Subcutaneous adipose tissue (tissue), 4 donors: ENCODE results near the gene CT45A5. TPM values are rescaled to one million over a fixed set of nuclear protein-coding genes. Genes with fewer than 3 reads are reported as not detected.
"Not testable (repeated sequence)": the region's sequence is repeated elsewhere in the genome, so short reads cannot be mapped to it uniquely, and the experiment has no call there.

Source experiments
- CTCF ChIP-seq: fragments of 450-650 bp; IDR thresholded peaks from one replicate; pipeline ENCODE4 v1.5.1; 2016; ENCODE audit warnings: low read depth, mild to moderate bottlenecking, control low read depth, antibody characterized with exemption, moderate library complexity
- total RNA-seq, 4 donors: library from RNA; depleted of rRNA; stranded (reverse); fragments of >200 nt; gene quantifications; one replicate each; pipeline ENCODE4 v1.1.0, GENCODE V29; 2016

Gene CT45A5
- total RNA-seq, result not detected

GRCh38 chrX:135785403-135785802 lies at the start of gene CT45A5:
Gene CT45A5, minus strand, starts transcription at chrX:135785503. Its CDS starts 3,774 bp downstream, at chrX:135781729.
- TF ChIP-seq CTCF, result not testable (repeated sequence)

DNA sequence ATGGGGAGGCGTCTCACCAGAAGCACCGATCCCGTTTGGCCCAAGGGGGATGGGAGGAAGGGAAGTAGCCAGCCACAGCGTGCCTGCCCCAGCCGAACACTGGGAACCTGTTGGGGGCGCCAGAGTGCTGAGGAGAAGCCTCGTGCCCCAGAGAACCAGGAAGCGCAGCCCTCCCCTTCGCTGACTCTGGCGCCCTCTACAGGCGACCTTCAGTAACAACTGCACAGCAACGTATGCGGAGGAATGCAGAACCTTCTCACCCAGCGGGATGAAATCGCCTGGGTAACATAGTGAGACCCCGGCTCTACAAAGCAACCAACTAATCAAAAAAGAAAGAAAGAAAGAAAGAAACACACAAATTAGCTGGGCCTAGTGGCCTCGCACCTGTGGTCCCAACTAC lies 34.6 kb upstream of the CT45A5 start, which contains the start of gene CT45A2:
Gene CT45A2 (minus strand): TSS at position 101 of the 400 bp plus-strand sequence. CDS start 3,747 bp downstream, outside the sequence.
- TF ChIP-seq CTCF, result not testable (repeated sequence)

- not testable (repeated sequence) for TF ChIP-seq CTCF
Measured at GRCh38 chrX:135802687-135803086, 17.4 kb upstream of the CT45A5 start, which contains the start of gene CT45A6. Gene CT45A6, minus strand, starts transcription at chrX:135802787. Its CDS starts 3,794 bp downstream, at chrX:135798993.

DNA sequence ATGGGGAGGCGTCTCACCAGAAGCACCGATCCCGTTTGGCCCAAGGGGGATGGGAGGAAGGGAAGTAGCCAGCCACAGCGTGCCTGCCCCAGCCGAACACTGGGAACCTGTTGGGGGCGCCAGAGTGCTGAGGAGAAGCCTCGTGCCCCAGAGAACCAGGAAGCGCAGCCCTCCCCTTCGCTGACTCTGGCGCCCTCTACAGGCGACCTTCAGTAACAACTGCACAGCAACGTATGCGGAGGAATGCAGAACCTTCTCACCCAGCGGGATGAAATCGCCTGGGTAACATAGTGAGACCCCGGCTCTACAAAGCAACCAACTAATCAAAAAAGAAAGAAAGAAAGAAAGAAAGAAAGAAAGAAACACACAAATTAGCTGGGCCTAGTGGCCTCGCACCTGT lies 17.2 kb downstream of the CT45A5 start, which contains the start of gene CT45A3:
Gene CT45A3 (minus strand): TSS at position 101 of the 400 bp plus-strand sequence. CDS start 3,747 bp downstream, outside the sequence.
- TF ChIP-seq CTCF, result not testable (repeated sequence)

- no peak for TF ChIP-seq CTCF
Measured at GRCh38 chrX:135741192-135741715, 44.0 kb downstream of the CT45A5 start.

GRCh38 chrX:135740681-135741149 lies 44.6 kb downstream of the CT45A5 start:
- no peak for TF ChIP-seq CTCF

DNA sequence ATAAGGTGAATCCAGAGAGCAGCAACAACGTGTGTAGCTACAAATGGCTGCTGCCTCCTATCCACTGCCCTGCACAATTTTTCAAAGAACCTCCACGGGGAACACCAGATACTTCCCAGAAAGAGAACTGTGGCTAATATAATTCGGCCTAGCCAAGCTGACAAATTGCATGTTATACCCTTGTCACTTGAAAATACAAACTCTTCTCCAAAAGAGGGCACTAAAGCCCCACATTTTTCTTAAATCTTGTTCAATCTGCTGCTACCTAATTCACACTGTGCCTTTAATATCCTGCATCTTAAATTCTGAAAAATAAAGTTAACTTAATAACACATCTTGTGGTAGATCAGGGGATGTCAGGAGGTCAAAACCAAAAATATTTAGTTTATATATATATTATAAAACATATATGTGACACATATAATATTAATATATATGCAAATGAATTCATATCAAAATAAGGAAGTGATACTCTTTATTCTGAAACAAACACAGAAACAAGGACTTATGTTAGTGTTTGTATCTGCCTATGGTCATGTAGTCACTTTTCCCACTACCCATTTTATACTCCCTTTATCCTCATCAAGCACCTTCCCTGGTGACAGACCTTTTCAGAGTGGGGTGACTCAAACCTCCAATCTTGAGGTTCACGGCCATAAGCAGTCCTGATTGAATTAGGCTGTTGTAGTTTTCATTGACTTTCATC lies 47.8 kb downstream of the CT45A5 start:
- TF ChIP-seq CTCF, result no peak

Other genes starting within 250 kb of the CT45A5 start
- gene CT45A1, start 71.9 kb downstream of the CT45A5 start, total RNA-seq, result not detected
- gene CT45A3, start 17.3 kb downstream of the CT45A5 start, total RNA-seq, result not detected
- gene CT45A6, start 17.3 kb upstream of the CT45A5 start, total RNA-seq, result not detected
- gene CT45A2, start 34.5 kb upstream of the CT45A5 start, total RNA-seq, result not detected
- gene CT45A7, start 51.8 kb upstream of the CT45A5 start, total RNA-seq, result not detected
- gene CT45A8, start 69.0 kb upstream of the CT45A5 start, total RNA-seq, result not detected
- not detected for gene CT45A9, start 86.3 kb upstream of the CT45A5 start, total RNA-seq
- gene CT45A10, start 107.9 kb upstream of the CT45A5 start, total RNA-seq, result not detected
- not detected for gene SAGE1, start 108.2 kb upstream of the CT45A5 start, total RNA-seq
- 10 to 100 TPM; 30.5 to 55.6 (median 35.5) TPM for gene MMGT1, start 188.5 kb upstream of the CT45A5 start, total RNA-seq
- gene SLC9A6, start 199.9 kb upstream of the CT45A5 start, total RNA-seq, result 10 to 100 TPM; 17.1 to 24.0 (median 18.6) TPM